GM20000 (cell line): ENCODE results near the gene RAX.

Experiments
- DNase-seq: peaks from one replicate; pipeline ENCODE4 v3.0.0; 2012; ENCODE audit warnings: low spot score
- TF ChIP-seq, protein P1 (sequence below): IDR thresholded peaks from 2 replicates; pipeline ENCODE4 v1.5.1; 2012; ENCODE audit warnings: mild to moderate bottlenecking, control low read depth; ENCODE audit errors: extremely low read depth, missing control alignments

RAX gene

DNA sequence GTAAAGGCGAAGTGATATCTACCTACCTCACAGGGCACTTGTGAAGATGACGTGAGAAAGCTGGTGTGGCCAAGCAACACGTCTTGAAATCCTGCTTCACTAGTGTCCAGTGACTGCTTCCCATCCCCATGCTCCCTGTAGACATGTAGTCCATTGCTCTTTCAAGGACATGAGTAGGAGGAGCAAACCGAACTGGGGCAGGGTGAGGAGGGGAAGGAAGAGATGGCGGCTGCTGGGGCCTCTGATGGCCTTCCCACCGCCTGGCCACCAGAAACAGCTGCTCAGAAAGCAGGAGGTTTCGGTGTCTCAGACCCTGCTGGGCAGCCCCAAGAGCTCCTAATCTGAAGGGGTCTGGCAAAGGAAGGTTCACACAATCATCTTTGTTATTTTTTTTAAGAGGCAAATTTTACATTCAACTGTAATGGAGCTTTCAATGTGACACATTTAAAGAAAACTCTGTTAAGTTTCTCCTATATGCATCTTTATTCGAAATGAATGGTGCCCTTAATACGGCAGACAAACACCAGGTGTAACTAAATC lies 30.5 kb upstream of the RAX start:
- TF ChIP-seq, protein P1, sequence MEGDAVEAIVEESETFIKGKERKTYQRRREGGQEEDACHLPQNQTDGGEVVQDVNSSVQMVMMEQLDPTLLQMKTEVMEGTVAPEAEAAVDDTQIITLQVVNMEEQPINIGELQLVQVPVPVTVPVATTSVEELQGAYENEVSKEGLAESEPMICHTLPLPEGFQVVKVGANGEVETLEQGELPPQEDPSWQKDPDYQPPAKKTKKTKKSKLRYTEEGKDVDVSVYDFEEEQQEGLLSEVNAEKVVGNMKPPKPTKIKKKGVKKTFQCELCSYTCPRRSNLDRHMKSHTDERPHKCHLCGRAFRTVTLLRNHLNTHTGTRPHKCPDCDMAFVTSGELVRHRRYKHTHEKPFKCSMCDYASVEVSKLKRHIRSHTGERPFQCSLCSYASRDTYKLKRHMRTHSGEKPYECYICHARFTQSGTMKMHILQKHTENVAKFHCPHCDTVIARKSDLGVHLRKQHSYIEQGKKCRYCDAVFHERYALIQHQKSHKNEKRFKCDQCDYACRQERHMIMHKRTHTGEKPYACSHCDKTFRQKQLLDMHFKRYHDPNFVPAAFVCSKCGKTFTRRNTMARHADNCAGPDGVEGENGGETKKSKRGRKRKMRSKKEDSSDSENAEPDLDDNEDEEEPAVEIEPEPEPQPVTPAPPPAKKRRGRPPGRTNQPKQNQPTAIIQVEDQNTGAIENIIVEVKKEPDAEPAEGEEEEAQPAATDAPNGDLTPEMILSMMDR: no peak
- DNase-seq: no peak

GRCh38 chr18:59303006-59303405 lies 29.8 kb upstream of the RAX start:
- TF ChIP-seq, protein P1: no peak
- no peak for DNase-seq

DNA sequence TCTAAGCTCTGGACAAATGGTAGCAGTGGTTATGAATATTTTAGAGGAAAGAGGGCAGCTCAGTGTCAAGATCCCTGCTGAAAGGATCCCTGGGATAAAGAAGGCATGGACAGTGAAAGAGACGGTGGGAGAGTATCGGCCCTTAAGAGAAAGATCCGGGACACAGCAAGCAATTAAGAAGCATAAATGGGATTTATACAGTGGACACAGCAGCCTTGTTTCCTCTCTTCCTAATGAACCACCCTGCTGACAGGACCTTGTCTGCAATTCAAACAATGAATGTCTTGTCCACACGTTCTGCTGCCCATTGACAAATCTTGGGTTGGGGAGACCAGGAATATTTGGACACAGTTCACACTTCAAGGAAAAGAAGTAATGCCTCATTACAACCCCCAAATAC lies 28.7 kb upstream of the RAX start:
- TF ChIP-seq, protein P1: no peak
- no peak for DNase-seq

- TF ChIP-seq, protein P1: no peak
- no peak for DNase-seq
These were observed 27.5 kb upstream of the RAX start for GRCh38 chr18:59300676-59301285.

- TF ChIP-seq, protein P1: no peak
- no peak for DNase-seq
These were observed 25.6 kb upstream of the RAX start for GRCh38 chr18:59298871-59299270.

DNA sequence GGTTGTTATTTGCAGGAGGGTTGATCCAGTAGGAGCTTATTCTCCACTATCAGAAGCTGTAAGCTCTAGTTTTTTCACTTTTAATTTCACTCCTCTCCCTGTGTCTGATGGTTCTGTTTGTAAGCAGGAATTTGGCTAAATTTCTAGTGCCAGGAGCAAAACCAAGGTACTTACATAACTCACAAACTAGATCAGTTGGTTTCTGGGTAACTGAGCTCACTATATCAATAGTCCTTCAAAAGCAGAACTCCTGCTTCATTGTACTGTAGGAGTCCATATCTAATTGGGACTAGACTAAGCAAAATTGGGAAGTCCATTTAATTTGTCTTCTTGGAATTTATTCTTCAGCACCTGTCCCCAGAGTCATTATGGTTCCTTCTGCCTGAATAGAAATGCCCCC lies 20.1 kb upstream of the RAX start:
- TF ChIP-seq, protein P1: no peak
- DNase-seq: no peak

- no peak for DNase-seq
- TF ChIP-seq, protein P1: no peak
These were observed 13.1 kb upstream of the RAX start for GRCh38 chr18:59286341-59286740.
